Measurements from ENCODE around the gene ADK.

The ADK gene

DNA sequence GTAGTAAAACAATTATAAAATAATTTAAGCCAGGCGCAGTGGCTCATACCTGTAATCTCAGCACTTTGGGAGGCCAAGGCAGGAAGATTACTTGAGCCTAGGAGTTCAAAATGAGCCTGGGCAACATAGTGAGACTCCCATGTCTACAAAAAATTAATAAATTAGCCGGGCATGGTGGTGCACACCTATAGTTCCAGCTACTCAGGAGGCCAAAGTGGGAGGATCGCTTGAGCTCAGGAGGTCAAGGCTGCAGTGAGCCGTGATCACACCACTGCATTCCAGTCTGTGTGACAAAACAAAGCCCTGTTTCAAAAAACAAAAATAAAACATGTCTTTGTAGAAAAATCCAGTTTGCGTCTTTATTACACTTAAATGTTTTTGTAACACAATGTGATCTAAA is 533.4 kb downstream of the ADK start:
- no peak for DNase-seq

DNA sequence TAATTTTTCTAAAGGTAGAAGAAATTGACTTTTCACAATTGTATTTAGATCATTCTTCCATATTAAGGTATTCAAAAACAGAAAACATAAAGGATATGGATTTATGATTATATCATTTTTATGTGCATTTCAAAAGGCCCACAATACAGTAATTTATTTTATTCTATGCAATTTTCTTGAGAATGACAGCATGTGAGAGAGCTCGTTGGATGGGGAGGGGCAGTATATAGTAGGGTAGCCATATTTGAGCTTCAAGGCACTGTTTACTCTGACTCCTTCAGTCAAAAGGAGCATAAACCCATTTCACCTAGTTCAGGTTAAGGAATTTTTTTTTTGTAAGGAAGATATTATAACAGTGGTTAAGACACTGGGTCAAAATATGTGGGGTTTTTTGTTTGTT is 534.5 kb downstream of the ADK start:
- no peak for DNase-seq

DNA sequence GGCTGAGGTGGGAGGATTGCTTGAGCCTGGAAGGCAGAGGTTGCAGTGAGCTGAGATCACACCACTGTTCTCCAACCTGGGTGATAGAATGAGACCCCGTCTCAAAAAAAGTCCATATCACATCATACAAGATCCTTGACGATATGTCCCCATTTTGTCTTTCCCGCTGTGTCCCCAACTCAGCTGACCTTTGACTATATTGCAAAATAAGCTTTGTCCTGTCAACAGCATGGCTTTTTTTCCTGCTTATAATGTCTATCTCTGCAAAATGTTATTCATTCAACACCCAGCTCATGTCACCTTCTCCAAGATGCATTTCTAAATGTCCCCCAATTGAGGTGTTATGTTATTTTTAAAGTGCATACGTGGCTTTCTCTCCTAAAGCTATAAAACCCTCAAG is 539.4 kb downstream of the ADK start:
- no peak for DNase-seq

GRCh38 chr10:74691164-74691563 is 540.1 kb downstream of the ADK start:
- DNase-seq, result no peak

- DNase-seq, result peak; percentile 88
Observed at GRCh38 chr10:74704629-74705357, 553.8 kb downstream of the ADK start.

- DNase-seq, result peak; percentile 93
Observed at GRCh38 chr10:74705358-74705980, 554.4 kb downstream of the ADK start.

DNA sequence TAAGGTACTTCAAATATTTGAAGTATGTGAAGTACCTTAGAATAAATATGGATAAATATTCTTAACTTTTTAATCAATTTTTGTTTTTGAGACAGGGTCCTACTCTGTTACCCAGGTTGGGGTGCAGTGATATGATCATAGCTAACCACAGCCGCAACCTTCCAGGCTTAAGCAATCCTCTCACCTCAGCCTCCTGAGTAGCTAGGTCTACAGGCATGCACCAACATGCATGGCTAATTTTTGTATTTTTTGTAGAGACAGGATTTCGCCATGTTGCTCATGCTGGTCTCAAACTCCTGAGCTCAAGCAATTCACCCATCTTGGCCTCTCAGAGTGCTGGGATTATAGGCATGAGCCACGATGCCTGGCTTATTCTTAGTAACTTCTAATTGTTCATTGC is 555.9 kb downstream of the ADK start:
- DNase-seq, result no peak

GRCh38 chr10:74708246-74708645 is 557.2 kb downstream of the ADK start:
- peak; percentile 1 for DNase-seq

- DNase-seq, result no peak
Observed at GRCh38 chr10:74718208-74718607, 567.2 kb downstream of the ADK start.

GRCh38 chr10:74728225-74728624 is 577.2 kb downstream of the ADK start:
- no peak for DNase-seq

DNA sequence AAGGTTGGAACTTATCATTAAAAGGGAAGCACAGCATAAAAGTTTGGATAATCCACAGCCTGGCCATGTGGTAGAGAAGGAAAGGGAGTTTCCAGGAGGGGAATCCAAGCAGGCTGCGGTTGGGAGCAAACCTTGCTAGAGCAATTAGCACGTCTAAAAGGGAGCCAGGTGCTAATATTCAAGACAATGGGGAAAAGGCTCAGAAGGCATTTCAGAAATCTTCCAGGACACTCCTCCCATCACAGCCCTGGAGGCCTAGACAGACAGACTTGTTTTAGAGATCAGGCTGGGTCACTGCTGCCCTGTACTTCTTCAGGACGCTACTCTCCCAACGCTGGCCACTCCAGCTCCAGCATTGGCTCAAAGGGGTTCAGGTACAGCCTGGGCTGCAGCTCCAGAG is 579.2 kb downstream of the ADK start:
- DNase-seq, result no peak

DNA sequence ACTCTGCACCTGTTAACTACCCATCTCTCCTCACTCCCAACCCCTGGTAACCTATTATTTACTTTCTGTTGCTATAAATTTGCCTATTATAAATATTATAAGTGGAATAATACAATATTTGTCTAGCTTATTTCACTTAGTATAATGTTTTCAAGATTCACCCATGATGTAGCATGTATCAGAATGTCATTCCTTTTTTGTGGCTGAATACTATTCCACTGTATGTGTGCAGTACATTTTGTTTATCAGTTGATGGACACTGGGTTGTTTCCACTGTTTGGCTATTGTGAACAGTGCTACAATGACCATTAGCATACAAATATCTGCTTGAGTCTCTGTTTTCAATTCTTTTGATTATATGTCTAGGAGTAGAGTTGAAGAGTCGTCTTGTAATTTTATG is 582.6 kb downstream of the ADK start:
- no peak for DNase-seq

DNA sequence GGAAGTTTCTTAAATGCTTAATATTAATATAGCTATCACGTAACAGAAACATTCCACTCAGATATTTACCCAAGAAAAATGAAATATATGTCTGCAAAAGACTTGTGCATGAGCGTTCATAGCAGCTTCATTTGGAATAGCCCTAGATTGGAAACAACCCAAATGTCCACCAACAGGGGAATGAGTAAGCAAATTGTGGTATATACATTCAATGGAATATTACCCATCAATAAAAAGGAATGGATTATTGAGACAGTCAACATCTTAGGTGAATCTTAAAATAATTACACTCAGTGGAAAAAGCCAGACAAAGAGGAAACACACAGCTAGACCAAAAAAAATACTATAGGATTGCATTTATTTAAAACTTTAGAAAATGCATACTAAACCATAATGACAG is 585.0 kb downstream of the ADK start:
- no peak for DNase-seq

DNA sequence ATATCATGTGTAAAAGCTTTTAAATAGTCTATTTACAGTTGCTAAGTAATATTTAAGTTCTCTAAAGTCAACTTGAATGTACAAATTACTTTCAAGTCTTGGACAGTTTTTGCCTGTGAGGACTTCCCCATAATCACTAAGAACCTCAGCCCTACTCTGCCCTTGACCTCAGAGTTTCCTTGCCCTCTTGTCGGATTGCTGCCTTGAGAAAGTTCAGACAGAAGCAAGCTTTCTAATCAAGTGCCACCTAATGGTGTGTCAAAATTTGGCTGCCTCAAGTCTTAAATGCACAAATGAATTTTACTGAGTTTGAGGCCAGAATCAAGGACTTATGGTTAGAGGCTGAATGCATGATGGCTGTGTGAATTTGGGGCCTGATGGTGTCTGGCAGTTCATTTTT is 587.0 kb downstream of the ADK start:
- no peak for DNase-seq

DNA sequence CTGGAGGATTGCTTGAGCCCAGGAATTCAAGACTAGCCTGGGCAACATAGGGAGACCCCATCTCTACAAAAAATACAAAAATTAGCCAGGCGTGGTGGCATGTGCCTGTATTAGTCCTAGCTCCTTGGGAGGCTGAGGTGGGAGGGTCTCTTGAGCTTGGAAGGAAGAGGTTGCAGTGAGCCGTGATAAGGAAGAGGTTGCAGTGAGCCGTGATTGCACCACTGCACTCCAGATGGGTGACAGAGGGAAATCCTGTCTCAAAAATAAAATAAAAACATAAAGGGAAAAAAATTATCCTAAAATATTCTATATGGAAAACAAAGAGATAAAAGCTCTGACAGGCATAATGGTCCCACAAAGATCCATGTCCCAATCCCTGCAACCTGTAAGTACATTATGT is 587.5 kb downstream of the ADK start:
- no peak for DNase-seq

DNA sequence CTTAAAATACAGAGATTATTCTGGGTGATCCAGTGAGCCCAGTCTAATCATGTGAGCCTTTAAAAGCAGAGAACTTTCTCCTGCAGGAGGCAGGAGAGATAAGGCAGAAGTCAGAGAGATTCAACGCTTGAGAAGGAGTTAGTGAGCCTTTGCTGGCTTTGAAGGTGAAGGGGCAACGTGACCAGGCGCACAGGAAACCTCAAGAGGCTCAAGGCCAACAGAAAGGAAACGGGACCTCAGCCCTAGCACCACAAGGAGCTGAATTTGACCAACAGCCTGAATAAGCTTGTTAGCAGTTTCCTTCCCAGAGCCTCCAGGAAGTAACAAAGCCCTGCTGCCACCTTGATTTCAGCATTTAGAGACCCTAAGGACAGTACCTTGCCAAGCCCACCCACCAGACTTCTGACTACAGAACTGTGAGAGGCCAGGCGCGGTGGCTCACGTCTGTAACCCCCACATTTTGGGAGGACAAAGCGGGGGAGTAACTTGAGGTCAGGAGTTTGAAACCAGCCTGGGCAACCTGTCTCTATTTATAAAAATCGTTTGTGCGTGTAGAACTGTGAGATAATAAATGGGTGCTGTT is 588.1 kb downstream of the ADK start:
- DNase-seq, result no peak

DNA sequence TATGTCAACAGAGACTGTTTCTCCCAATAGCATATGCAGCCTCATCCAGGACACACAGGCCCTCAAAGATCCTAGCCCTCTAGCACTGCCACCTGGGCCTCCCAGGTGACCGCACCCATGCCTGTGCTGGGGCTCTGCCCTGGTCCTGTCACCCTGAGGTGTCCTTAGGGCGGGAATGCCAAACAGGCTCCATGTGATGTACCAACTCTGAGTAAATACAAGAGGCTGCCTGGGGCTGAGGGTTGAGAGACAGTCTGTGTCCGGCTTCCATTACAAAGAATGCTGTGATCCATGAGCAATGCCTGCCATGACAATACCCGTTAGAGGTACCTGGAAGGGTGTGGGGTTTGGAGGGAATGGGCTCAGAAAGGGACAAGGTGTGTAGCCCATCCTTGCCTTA is 592.4 kb downstream of the ADK start:
- DNase-seq, result no peak

- DNase-seq, result no peak
Observed at GRCh38 chr10:74745449-74745848, 594.4 kb downstream of the ADK start.

- DNase-seq, result no peak
Observed at GRCh38 chr10:74746813-74747212, 595.8 kb downstream of the ADK start.

- no peak for DNase-seq
Observed at GRCh38 chr10:74748468-74749031, 597.5 kb downstream of the ADK start.

DNA sequence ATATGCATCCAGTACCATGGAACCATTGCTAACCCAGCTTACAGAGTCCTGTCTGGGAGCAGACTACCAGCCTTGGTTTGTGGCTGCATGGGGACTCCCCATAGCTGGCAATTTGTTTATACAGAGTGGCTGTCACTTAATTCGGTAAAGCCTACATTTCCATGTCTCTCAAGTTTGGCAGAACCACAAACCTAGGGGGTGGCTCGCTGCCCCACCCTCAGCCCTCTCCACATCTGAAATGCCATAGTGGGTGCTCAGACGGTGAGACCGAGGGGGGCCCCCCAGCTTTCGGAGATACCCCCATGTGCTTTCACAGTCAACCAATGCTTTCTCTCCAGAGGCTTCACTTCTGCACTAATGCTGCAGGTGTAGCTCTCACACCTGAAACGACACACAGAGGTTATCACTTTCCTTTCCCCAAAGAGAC is 599.8 kb downstream of the ADK start:
- DNase-seq, result no peak

- no peak for DNase-seq
Observed at GRCh38 chr10:74752371-74753040, 601.5 kb downstream of the ADK start.

GRCh38 chr10:74753442-74754211 is 602.6 kb downstream of the ADK start:
- DNase-seq, result no peak
